Endothelial cell (in vitro differentiated cells): ENCODE results near the gene GUCY1A1. TPM values are rescaled to one million over a fixed set of nuclear protein-coding genes. Genes with fewer than 3 reads are reported as not detected.
A peak's percentile ranks its signal among the peaks of the same experiment; 100 is the strongest.
"Not testable (repeated sequence)": the region's sequence is repeated elsewhere in the genome, so short reads cannot be mapped to it uniquely, and the experiment has no call there.

Source experiments
- DNase-seq: peaks from one replicate; pipeline ENCODE4 v3.0.0; 2021; ENCODE audit warnings: low spot score
- H3K27ac Mint-ChIP-seq: one replicate; pipeline ENCODE4 v1.8.0; 2021; ENCODE audit warnings: mixed read lengths, inconsistent platforms; ENCODE audit not compliant: unreplicated experiment
- H3K27me3 Mint-ChIP-seq: one replicate; pipeline ENCODE4 v1.8.0; 2021; ENCODE audit warnings: mild to moderate bottlenecking, moderate library complexity, mixed read lengths, inconsistent platforms; ENCODE audit not compliant: unreplicated experiment
- H3K36me3 Mint-ChIP-seq: one replicate; pipeline ENCODE4 v1.8.0; 2021; ENCODE audit warnings: mild to moderate bottlenecking, low read depth, mixed read lengths, inconsistent platforms; ENCODE audit not compliant: unreplicated experiment
- H3K4me1 Mint-ChIP-seq: one replicate; pipeline ENCODE4 v1.8.0; 2021; ENCODE audit warnings: mild to moderate bottlenecking, mixed read lengths, inconsistent platforms; ENCODE audit not compliant: unreplicated experiment
- H3K4me3 Mint-ChIP-seq: one replicate; pipeline ENCODE4 v1.8.0; 2021; ENCODE audit warnings: mild to moderate bottlenecking, mixed read lengths, inconsistent platforms; ENCODE audit not compliant: unreplicated experiment
- H3K9me3 Mint-ChIP-seq: one replicate; pipeline ENCODE4 v1.8.0; 2021; ENCODE audit warnings: mixed read lengths, inconsistent platforms; ENCODE audit not compliant: unreplicated experiment
- total RNA-seq: library from RNA; stranded (reverse); fragmentation: NEBNext Ultra II Directional; extraction: Animal tissue kit (Norgen Biotek cat#: 25700); gene quantifications from one replicate; pipeline ENCODE4 v1.2.1, GENCODE V29; 2021; ENCODE audit not compliant: unreplicated experiment
- TF ChIP-seq, protein P1 (sequence below): fragments of 200-600 bp; sonication (generic); IDR thresholded peaks from one replicate; pipeline ENCODE4 v1.5.0; 2021; ENCODE audit warnings: antibody characterized with exemption; ENCODE audit not compliant: unreplicated experiment

Gene GUCY1A1
- total RNA-seq, 1 donor from 2014 or later: not detected

GRCh38 chr4:155639704-155640523 lies 26.7 kb upstream of the GUCY1A1 start:
- no peaks in the 10 kb centered on the region for H3K36me3 Mint-ChIP-seq
- H3K9me3 Mint-ChIP-seq: no peaks in the 10 kb centered on the region
- DNase-seq: no peak
- H3K4me3 Mint-ChIP-seq: no peak overlapping the region
- H3K4me1 Mint-ChIP-seq: peaks cover 19% of the 10 kb centered on the region
- H3K27ac Mint-ChIP-seq: peak overlapping the region; percentile 15
- TF ChIP-seq, protein P1, sequence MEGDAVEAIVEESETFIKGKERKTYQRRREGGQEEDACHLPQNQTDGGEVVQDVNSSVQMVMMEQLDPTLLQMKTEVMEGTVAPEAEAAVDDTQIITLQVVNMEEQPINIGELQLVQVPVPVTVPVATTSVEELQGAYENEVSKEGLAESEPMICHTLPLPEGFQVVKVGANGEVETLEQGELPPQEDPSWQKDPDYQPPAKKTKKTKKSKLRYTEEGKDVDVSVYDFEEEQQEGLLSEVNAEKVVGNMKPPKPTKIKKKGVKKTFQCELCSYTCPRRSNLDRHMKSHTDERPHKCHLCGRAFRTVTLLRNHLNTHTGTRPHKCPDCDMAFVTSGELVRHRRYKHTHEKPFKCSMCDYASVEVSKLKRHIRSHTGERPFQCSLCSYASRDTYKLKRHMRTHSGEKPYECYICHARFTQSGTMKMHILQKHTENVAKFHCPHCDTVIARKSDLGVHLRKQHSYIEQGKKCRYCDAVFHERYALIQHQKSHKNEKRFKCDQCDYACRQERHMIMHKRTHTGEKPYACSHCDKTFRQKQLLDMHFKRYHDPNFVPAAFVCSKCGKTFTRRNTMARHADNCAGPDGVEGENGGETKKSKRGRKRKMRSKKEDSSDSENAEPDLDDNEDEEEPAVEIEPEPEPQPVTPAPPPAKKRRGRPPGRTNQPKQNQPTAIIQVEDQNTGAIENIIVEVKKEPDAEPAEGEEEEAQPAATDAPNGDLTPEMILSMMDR: no peak
- no peaks in the 10 kb centered on the region for H3K27me3 Mint-ChIP-seq

GRCh38 chr4:155640751-155641150 lies 25.9 kb upstream of the GUCY1A1 start:
- no peaks in the 10 kb centered on the region for H3K27me3 Mint-ChIP-seq
- H3K4me3 Mint-ChIP-seq: no peak overlapping the region
- H3K36me3 Mint-ChIP-seq: no peaks in the 10 kb centered on the region
- TF ChIP-seq, protein P1: no peak
- H3K9me3 Mint-ChIP-seq: no peaks in the 10 kb centered on the region
- peaks cover 19% of the 10 kb centered on the region for H3K4me1 Mint-ChIP-seq
- H3K27ac Mint-ChIP-seq: no peak overlapping the region
- no peak for DNase-seq

- Mint-ChIP-seq H3K9me3 (no peaks in the 10 kb centered on the region), H3K4me1 (peaks cover 19% of the 10 kb centered on the region), H3K27me3 (no peaks in the 10 kb centered on the region), H3K27ac (no peak overlapping the region), H3K4me3 (no peak overlapping the region), H3K36me3 (no peaks in the 10 kb centered on the region)
- TF ChIP-seq, protein P1: no peak
- DNase-seq: no peak
Measured at GRCh38 chr4:155643087-155643486, 23.6 kb upstream of the GUCY1A1 start.

GRCh38 chr4:155646001-155646400 lies 20.6 kb upstream of the GUCY1A1 start:
- Mint-ChIP-seq H3K27me3 (no peaks in the 10 kb centered on the region), H3K4me1 (no peaks in the 10 kb centered on the region), H3K36me3 (no peaks in the 10 kb centered on the region), H3K4me3 (no peak overlapping the region), H3K27ac (no peak overlapping the region), H3K9me3 (no peaks in the 10 kb centered on the region)
- TF ChIP-seq, protein P1: no peak
- DNase-seq: no peak

DNA sequence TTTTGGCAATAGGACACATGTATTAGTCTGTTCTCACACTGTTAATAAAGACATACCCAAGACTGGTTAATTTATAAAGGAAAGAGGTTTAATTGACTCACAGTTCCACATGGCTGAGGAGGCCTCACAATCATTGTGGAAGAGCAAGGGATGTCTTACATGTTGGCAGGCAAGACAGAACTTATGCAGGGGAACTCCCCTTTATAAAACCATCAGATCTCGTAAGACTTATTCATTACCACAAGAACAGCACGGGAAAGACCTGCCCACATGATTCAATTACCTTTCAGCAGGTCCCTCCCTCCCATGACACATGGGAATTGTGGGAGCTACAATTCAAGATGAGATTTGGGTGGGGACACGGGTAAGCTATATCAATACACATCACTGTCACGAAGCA lies 15.9 kb upstream of the GUCY1A1 start:
- DNase-seq, H3K4me1 Mint-ChIP-seq, H3K27ac Mint-ChIP-seq, H3K4me3 Mint-ChIP-seq, H3K27me3 Mint-ChIP-seq, H3K9me3 Mint-ChIP-seq, H3K36me3 Mint-ChIP-seq: not testable (repeated sequence)
